Neural progenitor cell (in vitro differentiated cells): Measurements from ENCODE around the gene SP100. TPM values are rescaled to one million over a fixed set of nuclear protein-coding genes. Genes with fewer than 3 reads are reported as not detected.

Experiments
- DNase-seq: peaks from one replicate; pipeline ENCODE4 v3.0.0-alpha.2; 2016; ENCODE audit warnings: low spot score
- H2AFZ ChIP-seq: fragments of 200-600 bp; sonication (generic); replicated peaks from 2 replicates; pipeline ENCODE4 v1.6.1; 2016; ENCODE audit warnings: antibody characterized with exemption
- H3F3A ChIP-seq: fragments of 200-600 bp; sonication (generic); 2 replicates; pipeline ENCODE4 v1.6.1; 2016; ENCODE audit warnings: antibody characterized with exemption, low read depth
- H3K27ac ChIP-seq: fragments of 200-600 bp; sonication (generic); 2 replicates; pipeline ENCODE4 v1.5.1; 2016; ENCODE audit warnings: mild to moderate bottlenecking
- H3K27me3 ChIP-seq: fragments of 200-600 bp; sonication (generic); 2 replicates; pipeline ENCODE4 v1.6.1; 2016; ENCODE audit warnings: mild to moderate bottlenecking, moderate library complexity
- H3K36me3 ChIP-seq: fragments of 200-600 bp; sonication (generic); 2 replicates; pipeline ENCODE4 v1.5.1; 2016
- H3K4me1 ChIP-seq: fragments of 200-600 bp; sonication (generic); 2 replicates; pipeline ENCODE4 v1.6.1; 2016; ENCODE audit warnings: mixed run types
- H3K4me2 ChIP-seq: fragments of 200-600 bp; sonication (generic); 2 replicates; pipeline ENCODE4 v1.6.1; 2016
- H3K4me3 ChIP-seq: fragments of 200-600 bp; sonication (generic); 2 replicates; pipeline ENCODE4 v1.5.1; 2016
- H3K79me2 ChIP-seq: fragments of 200-600 bp; sonication (generic); 2 replicates; pipeline ENCODE4 v1.6.1; 2016; ENCODE audit warnings: low read depth
- H3K9ac ChIP-seq: fragments of 200-600 bp; sonication (generic); 2 replicates; pipeline ENCODE4 v1.6.1; 2016
- H3K9me3 ChIP-seq: fragments of 200-600 bp; sonication (generic); 2 replicates; pipeline ENCODE4 v1.5.1; 2016; ENCODE audit warnings: low read depth
- H4K20me1 ChIP-seq: fragments of 200-600 bp; sonication (generic); 2 replicates; pipeline ENCODE4 v1.6.1; 2016; ENCODE audit warnings: low read depth
- H3K27ac Mint-ChIP-seq: 3 replicates; pipeline ENCODE4 v1.8.0; 2021; ENCODE audit warnings: mixed read lengths
- H3K27me3 Mint-ChIP-seq: 2 replicates; pipeline ENCODE4 v1.8.0; 2022; ENCODE audit warnings: low read depth, mild to moderate bottlenecking, inconsistent platforms, moderate library complexity, mixed read lengths; ENCODE audit not compliant: insufficient read depth
- H3K36me3 Mint-ChIP-seq: 3 replicates; pipeline ENCODE4 v1.8.0; 2021; ENCODE audit warnings: mixed read lengths
- H3K4me1 Mint-ChIP-seq: 3 replicates; pipeline ENCODE4 v1.8.0; 2021; ENCODE audit warnings: mixed read lengths
- H3K4me3 Mint-ChIP-seq: 3 replicates; pipeline ENCODE4 v1.8.0; 2021; ENCODE audit warnings: mild to moderate bottlenecking, moderate library complexity, mixed read lengths
- H3K9me3 Mint-ChIP-seq: 3 replicates; pipeline ENCODE4 v1.8.0; 2020; ENCODE audit warnings: mixed read lengths
- EZH2 ChIP-seq: fragments of 200-600 bp; sonication (generic); IDR thresholded peaks from 2 replicates; pipeline ENCODE4 v1.6.1; 2017; ENCODE audit warnings: antibody characterized with exemption, mild to moderate bottlenecking, moderate library complexity
- EZH2phosphoT487 ChIP-seq: fragments of 200-600 bp; sonication (generic); IDR thresholded peaks from 2 replicates; pipeline ENCODE4 v1.6.1; 2017; ENCODE audit warnings: antibody characterized with exemption
- total RNA-seq: library from RNA; depleted of rRNA; stranded (reverse); fragments of >200 nt; gene quantifications from 2 replicates; pipeline ENCODE4 v1.2.3, GENCODE V29; 2015; ENCODE audit warnings: low replicate concordance
- TF ChIP-seq, protein P1 (sequence below): fragments of 200-600 bp; sonication (generic); IDR thresholded peaks from 2 replicates; pipeline ENCODE4 v1.5.1; 2017; ENCODE audit warnings: antibody characterized with exemption, mild to moderate bottlenecking

The SP100 gene
- total RNA-seq, 1 donor from 2014 or later: 0.69 TPM

- H3K27ac ChIP-seq: no peak overlapping the region
- no peak for DNase-seq
- H3K9me3 ChIP-seq: no peaks in the 10 kb centered on the region
- TF ChIP-seq, protein P1, sequence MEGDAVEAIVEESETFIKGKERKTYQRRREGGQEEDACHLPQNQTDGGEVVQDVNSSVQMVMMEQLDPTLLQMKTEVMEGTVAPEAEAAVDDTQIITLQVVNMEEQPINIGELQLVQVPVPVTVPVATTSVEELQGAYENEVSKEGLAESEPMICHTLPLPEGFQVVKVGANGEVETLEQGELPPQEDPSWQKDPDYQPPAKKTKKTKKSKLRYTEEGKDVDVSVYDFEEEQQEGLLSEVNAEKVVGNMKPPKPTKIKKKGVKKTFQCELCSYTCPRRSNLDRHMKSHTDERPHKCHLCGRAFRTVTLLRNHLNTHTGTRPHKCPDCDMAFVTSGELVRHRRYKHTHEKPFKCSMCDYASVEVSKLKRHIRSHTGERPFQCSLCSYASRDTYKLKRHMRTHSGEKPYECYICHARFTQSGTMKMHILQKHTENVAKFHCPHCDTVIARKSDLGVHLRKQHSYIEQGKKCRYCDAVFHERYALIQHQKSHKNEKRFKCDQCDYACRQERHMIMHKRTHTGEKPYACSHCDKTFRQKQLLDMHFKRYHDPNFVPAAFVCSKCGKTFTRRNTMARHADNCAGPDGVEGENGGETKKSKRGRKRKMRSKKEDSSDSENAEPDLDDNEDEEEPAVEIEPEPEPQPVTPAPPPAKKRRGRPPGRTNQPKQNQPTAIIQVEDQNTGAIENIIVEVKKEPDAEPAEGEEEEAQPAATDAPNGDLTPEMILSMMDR: no peak
- TF ChIP-seq EZH2phosphoT487 (no peak), EZH2 (no peak)
- no peaks in the 10 kb centered on the region for H3K27me3 ChIP-seq
- H3K79me2 ChIP-seq: no peaks in the 10 kb centered on the region
- no peaks in the 10 kb centered on the region for H3K9me3 Mint-ChIP-seq
- no peak overlapping the region for H3K4me3 Mint-ChIP-seq
- no peaks in the 10 kb centered on the region for H4K20me1 ChIP-seq
- H3K9ac ChIP-seq: no peak overlapping the region
- no peaks in the 10 kb centered on the region for H3K4me1 Mint-ChIP-seq
- H3K27ac Mint-ChIP-seq: no peak overlapping the region
- no peaks in the 10 kb centered on the region for H3K4me1 ChIP-seq
- H3K4me2 ChIP-seq: no peak overlapping the region
- no peaks in the 10 kb centered on the region for H3K36me3 ChIP-seq
- H3K36me3 Mint-ChIP-seq: no peaks in the 10 kb centered on the region
- H3K4me3 ChIP-seq: no peak overlapping the region
- peaks cover 2% of the 10 kb centered on the region for H3K27me3 Mint-ChIP-seq
- H2AFZ ChIP-seq: no peak overlapping the region
- H3F3A ChIP-seq: no peaks in the 10 kb centered on the region
These were observed 97.2 kb downstream of the SP100 start for GRCh38 chr2:230512955-230513748.

GRCh38 chr2:230520061-230520874 is 104.3 kb downstream of the SP100 start:
- H3K4me1 Mint-ChIP-seq: no peaks in the 10 kb centered on the region
- no peak overlapping the region for H3K27ac ChIP-seq
- H3K27me3 ChIP-seq: no peaks in the 10 kb centered on the region
- no peaks in the 10 kb centered on the region for H3K36me3 Mint-ChIP-seq
- H3K9me3 ChIP-seq: peaks cover 4% of the 10 kb centered on the region
- H3K27ac Mint-ChIP-seq: no peak overlapping the region
- no peak overlapping the region for H3K4me3 Mint-ChIP-seq
- H3K9ac ChIP-seq: no peak overlapping the region
- no peaks in the 10 kb centered on the region for H4K20me1 ChIP-seq
- H3K27me3 Mint-ChIP-seq: no peaks in the 10 kb centered on the region
- H3K4me3 ChIP-seq: no peak overlapping the region
- H3K4me1 ChIP-seq: no peaks in the 10 kb centered on the region
- H3K4me2 ChIP-seq: no peak overlapping the region
- H3K9me3 Mint-ChIP-seq: peaks cover 10% of the 10 kb centered on the region
- TF ChIP-seq EZH2 (no peak), EZH2phosphoT487 (no peak)
- TF ChIP-seq, protein P1: no peak
- no peaks in the 10 kb centered on the region for H3K79me2 ChIP-seq
- H3F3A ChIP-seq: no peaks in the 10 kb centered on the region
- H2AFZ ChIP-seq: no peak overlapping the region
- DNase-seq: no peak
- peaks cover 4% of the 10 kb centered on the region for H3K36me3 ChIP-seq

DNA sequence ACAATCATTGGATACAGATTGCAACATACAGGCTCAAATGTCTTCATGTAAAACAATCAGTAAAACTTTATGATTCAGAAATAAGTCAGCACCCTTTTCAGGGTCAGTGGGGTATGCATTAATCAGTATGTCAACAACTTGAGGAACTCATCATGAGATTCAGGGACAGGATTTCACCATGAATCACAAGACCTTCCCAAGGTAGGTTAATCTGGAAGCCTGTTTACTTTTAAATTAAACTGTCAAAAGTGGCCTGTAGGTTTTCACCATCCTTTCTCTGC is 104.8 kb downstream of the SP100 start:
- DNase-seq: no peak
- H3K9me3 Mint-ChIP-seq: peaks cover 10% of the 10 kb centered on the region
- H3K36me3 ChIP-seq: peaks cover 4% of the 10 kb centered on the region
- TF ChIP-seq EZH2: no peak
- TF ChIP-seq, protein P1: no peak
- H3K27ac ChIP-seq: no peak overlapping the region
- H3F3A ChIP-seq: no peaks in the 10 kb centered on the region
- no peaks in the 10 kb centered on the region for H3K27me3 Mint-ChIP-seq
- no peak overlapping the region for H3K9ac ChIP-seq
- no peaks in the 10 kb centered on the region for H3K36me3 Mint-ChIP-seq
- H3K27me3 ChIP-seq: no peaks in the 10 kb centered on the region
- no peak overlapping the region for H3K27ac Mint-ChIP-seq
- no peaks in the 10 kb centered on the region for H4K20me1 ChIP-seq
- H3K4me3 ChIP-seq: no peak overlapping the region
- no peaks in the 10 kb centered on the region for H3K4me1 Mint-ChIP-seq
- H3K9me3 ChIP-seq: peaks cover 7% of the 10 kb centered on the region
- H3K4me2 ChIP-seq: no peak overlapping the region
- H2AFZ ChIP-seq: no peak overlapping the region
- H3K4me3 Mint-ChIP-seq: no peak overlapping the region
- no peaks in the 10 kb centered on the region for H3K4me1 ChIP-seq
- H3K79me2 ChIP-seq: no peaks in the 10 kb centered on the region
